ENCODE results near the gene EXOSC5. TPM values are rescaled to one million over a fixed set of nuclear protein-coding genes. Genes with fewer than 3 reads are reported as not detected.
A peak's percentile ranks its signal among the peaks of the same experiment; 100 is the strongest.

EXOSC5 gene
- total RNA-seq, 4 donors from 2014 or later = 14.0 to 21.3 (median 19.8) TPM

GRCh38 chr19:41353466-41354342 lies 43.5 kb downstream of the EXOSC5 start, which contains the start of gene TGFB1:
TSS of gene TGFB1 (minus strand) at chr19:41353922. CDS start at chr19:41353044, 878 bp downstream.
- Histone ChIP-seq H3K4me1 (peaks cover 0 to 52% (median 3%) of the 10 kb centered on the region in 4 donors), H3K4me3 (peak within 1 kb of the TSS; percentile 60 to 88 (median 76)), H3K27ac (peak within 1 kb of the TSS; percentile 64 to 94 (median 80)), H3K27me3 (no peaks in the 10 kb centered on the region), H3K36me3 (no peaks in the 10 kb centered on the region), H3K9me3 (no peaks in the 10 kb centered on the region)
- peak; percentile 72 to 79 for DNase-seq (ENCODE audit: low spot score in 2 of 2)
- TF ChIP-seq POLR2A (IDR thresholded peaks at IDR 0.05) (peak in 1 of 2 donors; percentile 51), EP300 (IDR thresholded peaks at IDR 0.05) (peak in 1 of 2 donors; percentile 53), CTCF (IDR thresholded peaks at IDR 0.05) (peak; percentile 89 to 94 (median 93))
- 1% methylated on average over 46 to 55 of the region's 78 CpGs for WGBS, 2 donors

- Histone ChIP-seq H3K9me3 (no peaks in the 10 kb centered on the region), H3K4me3 (peak overlapping the region; percentile 60 to 88 (median 76)), H3K4me1 (peaks cover 0 to 52% (median 3%) of the 10 kb centered on the region in 4 donors), H3K27ac (peak overlapping the region; percentile 64 to 94 (median 80)), H3K27me3 (no peaks in the 10 kb centered on the region), H3K36me3 (peaks cover 0 to 5% (median 0%) of the 10 kb centered on the region in 3 donors)
- peak in 4 of 5 experiments; percentile 27 to 52 (median 40) for TF ChIP-seq CTCF (IDR thresholded peaks at IDR 0.05)
- no peak for TF ChIP-seq EP300 (IDR thresholded peaks at IDR 0.05)
- 1% methylated on average over 52 to 68 of the region's 71 CpGs for WGBS, 2 donors
- peak; percentile 44 to 49 for DNase-seq (ENCODE audit: low spot score in 2 of 2)
Measured at GRCh38 chr19:41352609-41353465, 44.3 kb downstream of the EXOSC5 start.

GRCh38 chr19:41352279-41352608 lies 44.9 kb downstream of the EXOSC5 start:
- Histone ChIP-seq H3K9me3 (no peaks in the 10 kb centered on the region), H3K4me1 (peaks cover 0 to 52% (median 3%) of the 10 kb centered on the region in 4 donors), H3K4me3 (peak overlapping the region; percentile 60 to 88 (median 76)), H3K36me3 (peaks cover 0 to 10% (median 0%) of the 10 kb centered on the region in 3 donors), H3K27me3 (no peaks in the 10 kb centered on the region), H3K27ac (peak overlapping the region; percentile 25 to 94 (median 80))
- no peak for DNase-seq (ENCODE audit: low spot score in 2 of 2)
- 1 to 3% methylated on average over 12 of the region's 12 CpGs for WGBS, 2 donors
- TF ChIP-seq EP300 (IDR thresholded peaks at IDR 0.05) (no peak), CTCF (IDR thresholded peaks at IDR 0.05) (no peak), POLR2A (IDR thresholded peaks at IDR 0.05) (no peak)

GRCh38 chr19:41351339-41352245 lies 45.6 kb downstream of the EXOSC5 start:
- H3K27ac ChIP-seq = peak overlapping the region; percentile 25 to 94 (median 80)
- H3K9me3 ChIP-seq = no peaks in the 10 kb centered on the region
- H3K27me3 ChIP-seq = no peaks in the 10 kb centered on the region
- H3K36me3 ChIP-seq = peaks cover 0 to 16% (median 0%) of the 10 kb centered on the region in 3 donors
- DNase-seq (ENCODE audit: low spot score in 2 of 2) = peak in 1 of 2 donors; percentile 53
- peak overlapping the region; percentile 60 to 88 (median 76) for H3K4me3 ChIP-seq
- 0 to 1% methylated on average over 47 to 58 of the region's 58 CpGs for WGBS, 2 donors
- TF ChIP-seq CTCF (IDR thresholded peaks at IDR 0.05) (no peak), POLR2A (IDR thresholded peaks at IDR 0.05) (no peak), EP300 (IDR thresholded peaks at IDR 0.05) (no peak)
- H3K4me1 ChIP-seq = peaks cover 0 to 52% (median 3%) of the 10 kb centered on the region in 4 donors
